Right lobe of liver (tissue), 4 donors: ENCODE results near the gene SUMO1.

Source experiments
- POLR2A ChIP-seq: fragments of 450-650 bp; IDR thresholded peaks from one replicate; pipeline ENCODE4 v1.6.1; 2017; ENCODE audit warnings: antibody characterized with exemption, mild to moderate bottlenecking
- TF ChIP-seq, protein P1 (sequence below), 4 donors: fragments of 200-600 bp in 3 of 4; fragments of 450-650 bp in 1 of 4; IDR thresholded peaks; one replicate each; pipeline versions ENCODE4 v1.5.1 to v1.8.0; 2016 to 2022; ENCODE audit warnings: antibody characterized with exemption in 4 of 4, mild to moderate bottlenecking in 2 of 4
- donor health status: DM: no; HTN: no; CAD: no.
- donor health status: DM: no; HTN: no; CAD: no.
- donor health status: DM: no; HTN: yes; CAD: no.

DNA sequence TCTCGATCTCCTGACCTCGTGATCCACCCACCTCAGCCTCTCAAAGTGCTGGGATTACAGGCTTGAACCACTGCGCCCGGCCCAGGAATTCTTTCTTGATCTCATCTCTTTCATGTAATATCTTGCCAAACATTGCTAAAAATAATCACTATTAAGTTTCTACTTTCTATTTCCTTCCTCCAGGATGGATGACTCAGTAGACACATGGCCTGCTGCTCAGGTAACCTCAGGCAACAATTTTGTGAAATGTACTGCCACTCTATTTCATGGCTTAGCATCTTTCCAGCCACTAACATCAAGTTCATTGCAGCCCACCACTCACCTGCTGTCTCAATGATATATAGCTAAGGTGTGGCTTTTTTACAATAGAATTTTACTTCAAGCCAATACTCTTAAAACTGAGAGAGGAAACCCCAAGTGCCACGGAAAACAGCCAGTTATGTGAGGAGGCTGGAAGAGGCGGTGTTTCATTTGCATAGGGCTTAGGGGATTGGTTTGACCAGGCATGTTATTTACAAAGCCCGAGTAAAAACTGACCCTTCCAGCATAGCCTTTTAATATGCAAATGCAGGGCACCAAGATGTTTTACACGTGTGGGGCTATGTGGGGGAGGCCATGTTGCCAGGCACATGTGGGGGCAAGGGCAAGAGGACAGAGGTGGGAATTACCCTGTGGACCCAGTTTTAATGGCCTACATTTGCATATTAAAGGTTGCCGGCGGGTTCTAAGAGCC, 11.3 kb upstream of the SUMO1 start:
- TF ChIP-seq, protein P1, sequence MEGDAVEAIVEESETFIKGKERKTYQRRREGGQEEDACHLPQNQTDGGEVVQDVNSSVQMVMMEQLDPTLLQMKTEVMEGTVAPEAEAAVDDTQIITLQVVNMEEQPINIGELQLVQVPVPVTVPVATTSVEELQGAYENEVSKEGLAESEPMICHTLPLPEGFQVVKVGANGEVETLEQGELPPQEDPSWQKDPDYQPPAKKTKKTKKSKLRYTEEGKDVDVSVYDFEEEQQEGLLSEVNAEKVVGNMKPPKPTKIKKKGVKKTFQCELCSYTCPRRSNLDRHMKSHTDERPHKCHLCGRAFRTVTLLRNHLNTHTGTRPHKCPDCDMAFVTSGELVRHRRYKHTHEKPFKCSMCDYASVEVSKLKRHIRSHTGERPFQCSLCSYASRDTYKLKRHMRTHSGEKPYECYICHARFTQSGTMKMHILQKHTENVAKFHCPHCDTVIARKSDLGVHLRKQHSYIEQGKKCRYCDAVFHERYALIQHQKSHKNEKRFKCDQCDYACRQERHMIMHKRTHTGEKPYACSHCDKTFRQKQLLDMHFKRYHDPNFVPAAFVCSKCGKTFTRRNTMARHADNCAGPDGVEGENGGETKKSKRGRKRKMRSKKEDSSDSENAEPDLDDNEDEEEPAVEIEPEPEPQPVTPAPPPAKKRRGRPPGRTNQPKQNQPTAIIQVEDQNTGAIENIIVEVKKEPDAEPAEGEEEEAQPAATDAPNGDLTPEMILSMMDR (IDR thresholded peaks at IDR 0.05): no peak
- no peak for TF ChIP-seq POLR2A
